Activated B cell treated with CpG ODN at 0.5 μM for 24 hours (primary cell): ENCODE data around the gene PCDHGA1. TPM values are rescaled to one million over a fixed set of nuclear protein-coding genes. Genes with fewer than 3 reads are reported as not detected.

Experiments
- ATAC-seq: fragments of 200-7000 bp; cut with Tn5 transposase; one replicate; pipeline ENCODE4 v1.10.0; 2021; ENCODE audit warnings: low read depth, mild to moderate bottlenecking, moderate library complexity
- CTCF ChIA-PET: fragments of 350-600 bp; sonication (Branson Sonifier 250); formaldehyde crosslinking; loops from one replicate; lab custom pipeline; 2021; ENCODE audit warnings: antibody characterized with exemption; lab: Charles Lee
- POLR2A ChIA-PET: fragments of 350-600 bp; sonication (Branson Sonifier 250); formaldehyde crosslinking; loops from one replicate; lab custom pipeline; 2021; ENCODE audit warnings: antibody characterized with exemption; lab: Charles Lee
- DNase-seq: peaks from one replicate; pipeline ENCODE4 v3.0.0; 2022
- H3K27ac Mint-ChIP-seq: one replicate; pipeline ENCODE4 v1.8.0; 2020; ENCODE audit warnings: mixed read lengths
- H3K27me3 Mint-ChIP-seq: one replicate; pipeline ENCODE4 v1.8.0; 2021; ENCODE audit warnings: mixed read lengths
- H3K36me3 Mint-ChIP-seq: one replicate; pipeline ENCODE4 v1.8.0; 2021; ENCODE audit warnings: low read depth, mixed read lengths
- H3K4me1 Mint-ChIP-seq: one replicate; pipeline ENCODE4 v1.8.0; 2021; ENCODE audit warnings: mixed read lengths
- H3K4me3 Mint-ChIP-seq: one replicate; pipeline ENCODE4 v1.8.0; 2020; ENCODE audit warnings: mild to moderate bottlenecking, mixed read lengths
- H3K9me3 Mint-ChIP-seq: one replicate; pipeline ENCODE4 v1.8.0; 2020; ENCODE audit warnings: mixed read lengths
- intact Hi-C: fragments of 100-400 bp; cut with micrococcal nuclease; formaldehyde crosslinking; loops from one replicate; pipeline ENCODE4 v1.15.1; 2024
- total RNA-seq: library from RNA; stranded (reverse); gene quantifications from 2 replicates; pipeline ENCODE4 v1.2.3, GENCODE V29; 2022
- TF ChIP-seq, protein P1 (sequence below): fragments of 200-600 bp; IDR thresholded peaks from one replicate; pipeline ENCODE4 v1.8.0; 2022; ENCODE audit warnings: antibody characterized with exemption, mild to moderate bottlenecking

PCDHGA1 gene
- total RNA-seq, 1 donor from 2014 or later, result 0.29 TPM

DNA sequence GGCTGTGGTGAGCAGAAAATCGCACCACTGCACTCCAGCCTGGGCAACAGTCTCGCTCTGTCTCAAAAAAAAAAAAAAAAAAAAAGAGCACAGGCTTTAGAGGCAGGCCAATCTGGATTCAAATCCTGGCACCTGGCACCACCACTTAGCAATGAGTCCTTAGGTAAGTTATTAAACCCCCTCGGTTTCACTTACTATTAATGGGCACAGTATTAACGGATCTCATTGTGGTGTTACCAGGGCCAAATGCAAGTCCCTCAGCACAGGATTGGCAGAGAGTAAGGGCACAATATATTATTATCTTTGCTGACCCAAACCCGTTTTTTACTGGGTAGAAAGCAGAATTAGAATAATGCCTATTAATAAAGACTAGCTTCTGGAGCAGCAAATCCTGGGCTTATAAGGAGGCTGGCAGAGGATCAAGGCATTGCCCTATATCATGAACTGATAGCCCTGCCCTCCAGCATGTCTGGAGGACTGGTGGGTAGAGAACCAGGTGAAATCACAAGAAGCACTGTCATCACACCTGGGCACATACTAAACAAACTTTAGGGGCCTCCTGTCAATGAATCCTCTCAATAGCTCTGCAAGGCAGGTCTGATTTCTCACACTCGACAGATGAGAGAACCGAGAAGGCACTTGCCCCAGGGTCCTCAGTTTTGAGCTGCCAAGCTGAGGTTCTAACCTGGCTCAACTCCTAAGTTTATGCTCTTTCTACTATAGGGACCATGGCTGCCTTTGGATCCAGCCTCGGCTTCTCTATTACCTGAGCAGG is 176.3 kb downstream of the PCDHGA1 start:
- intact Hi-C loops, result loop anchor here (1.0 kb wide), 1 partner anchor 14 kb away; no protein-coding TSS in a partner anchor
- H3K4me1 Mint-ChIP-seq, result peaks cover 54% of the 10 kb centered on the region
- no peaks in the 10 kb centered on the region for H3K9me3 Mint-ChIP-seq
- DNase-seq (no peak), ATAC-seq (no peak)
- H3K4me3 Mint-ChIP-seq, result no peak overlapping the region
- TF ChIP-seq, protein P1, sequence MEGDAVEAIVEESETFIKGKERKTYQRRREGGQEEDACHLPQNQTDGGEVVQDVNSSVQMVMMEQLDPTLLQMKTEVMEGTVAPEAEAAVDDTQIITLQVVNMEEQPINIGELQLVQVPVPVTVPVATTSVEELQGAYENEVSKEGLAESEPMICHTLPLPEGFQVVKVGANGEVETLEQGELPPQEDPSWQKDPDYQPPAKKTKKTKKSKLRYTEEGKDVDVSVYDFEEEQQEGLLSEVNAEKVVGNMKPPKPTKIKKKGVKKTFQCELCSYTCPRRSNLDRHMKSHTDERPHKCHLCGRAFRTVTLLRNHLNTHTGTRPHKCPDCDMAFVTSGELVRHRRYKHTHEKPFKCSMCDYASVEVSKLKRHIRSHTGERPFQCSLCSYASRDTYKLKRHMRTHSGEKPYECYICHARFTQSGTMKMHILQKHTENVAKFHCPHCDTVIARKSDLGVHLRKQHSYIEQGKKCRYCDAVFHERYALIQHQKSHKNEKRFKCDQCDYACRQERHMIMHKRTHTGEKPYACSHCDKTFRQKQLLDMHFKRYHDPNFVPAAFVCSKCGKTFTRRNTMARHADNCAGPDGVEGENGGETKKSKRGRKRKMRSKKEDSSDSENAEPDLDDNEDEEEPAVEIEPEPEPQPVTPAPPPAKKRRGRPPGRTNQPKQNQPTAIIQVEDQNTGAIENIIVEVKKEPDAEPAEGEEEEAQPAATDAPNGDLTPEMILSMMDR, result no peak
- POLR2A ChIA-PET, result interaction anchor here (0.7 kb wide), 1 partner anchor 9 kb away, joined by 5 read pairs; no protein-coding TSS in a partner anchor
- H3K27ac Mint-ChIP-seq, result peak overlapping the region; percentile 22
- H3K27me3 Mint-ChIP-seq, result no peaks in the 10 kb centered on the region
- CTCF ChIA-PET, result no interaction called here
- no peaks in the 10 kb centered on the region for H3K36me3 Mint-ChIP-seq

DNA sequence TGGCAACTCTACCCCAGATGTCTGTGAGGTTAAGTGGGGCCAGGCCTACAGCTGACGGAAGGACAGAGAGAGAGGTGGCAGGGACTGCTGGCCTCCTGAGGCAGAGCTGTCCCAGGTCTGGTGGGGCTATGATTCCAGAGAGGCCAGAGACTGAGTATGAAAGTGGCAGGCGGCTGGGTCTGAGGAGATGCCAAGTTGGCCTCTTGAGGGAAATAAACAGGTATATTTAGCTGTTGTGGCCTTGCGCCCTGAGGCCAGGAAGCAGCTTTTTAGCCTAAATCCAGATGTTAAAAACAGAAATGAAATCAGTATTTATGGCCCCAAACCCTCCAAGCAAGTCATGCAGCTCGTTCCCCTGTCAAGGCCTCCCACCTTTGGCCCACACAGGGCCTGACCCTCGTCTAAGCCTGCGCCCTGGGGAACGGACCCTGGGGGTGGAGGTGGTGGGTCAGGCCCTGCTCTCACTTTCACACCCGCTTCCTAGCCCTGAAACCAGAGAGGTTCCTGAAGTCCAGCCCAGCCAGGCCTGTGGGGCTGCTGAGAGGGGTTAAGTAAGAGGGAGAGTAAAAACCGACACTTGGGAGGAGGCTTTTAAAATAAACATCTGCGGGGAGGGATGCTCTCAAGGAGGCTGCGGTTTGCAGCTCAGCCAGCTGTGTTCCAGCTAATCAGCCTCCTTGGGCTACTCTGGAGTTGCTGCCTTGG is 177.2 kb downstream of the PCDHGA1 start:
- no peak for DNase-seq
- Mint-ChIP-seq H3K27ac (peak overlapping the region; percentile 63), H3K4me1 (peaks cover 64% of the 10 kb centered on the region), H3K36me3 (no peaks in the 10 kb centered on the region), H3K9me3 (no peaks in the 10 kb centered on the region), H3K27me3 (no peaks in the 10 kb centered on the region), H3K4me3 (peak overlapping the region; percentile 32)
- ATAC-seq, result no peak
- intact Hi-C loops, result loop anchor here (1.0 kb wide), 1 partner anchor 15 kb away; no protein-coding TSS in a partner anchor
- ChIA-PET CTCF (interaction anchor here (0.9 kb wide), 1 partner anchor 94 kb away, joined by 4 read pairs; the partner anchor contains the start of gene PCDHGA10), POLR2A (interaction anchor here (1.1 to 1.4 kb wide), 2 partner anchors 14 to 17 kb away, joined by 3 read pairs; no protein-coding TSS in a partner anchor)
- TF ChIP-seq, protein P1, result no peak

DNA sequence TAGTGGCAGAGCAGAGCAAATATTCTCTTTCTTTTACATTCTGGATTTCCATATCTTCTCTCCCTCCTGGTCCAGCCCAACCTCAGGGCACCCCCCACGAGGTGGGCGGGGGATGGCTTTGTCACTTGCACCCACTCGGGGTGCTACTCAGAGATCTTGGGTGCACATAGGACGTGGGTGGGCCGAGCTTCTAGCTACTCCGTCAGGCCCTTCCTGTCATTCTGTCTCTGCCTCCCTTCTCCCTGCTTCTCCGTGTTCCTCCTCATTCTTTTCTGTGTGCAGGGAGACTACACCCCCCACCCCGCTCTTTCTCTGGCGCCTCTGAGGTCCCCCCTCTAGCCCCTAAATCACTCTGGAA is 178.1 kb downstream of the PCDHGA1 start:
- ATAC-seq (no peak), DNase-seq (no peak)
- Mint-ChIP-seq H3K36me3 (peaks cover 2% of the 10 kb centered on the region), H3K4me3 (peak overlapping the region; percentile 15), H3K27me3 (no peaks in the 10 kb centered on the region), H3K27ac (no peak overlapping the region), H3K9me3 (no peaks in the 10 kb centered on the region), H3K4me1 (peaks cover 73% of the 10 kb centered on the region)
- ChIA-PET CTCF (interaction anchor here (1.0 kb wide), 1 partner anchor 78 kb away, joined by 4 read pairs; the partner anchor contains the start of gene PCDHGA12), POLR2A (interaction anchor here (0.9 to 1.4 kb wide), 4 partner anchors 15 to 23 kb away, joined by 3 read pairs; no protein-coding TSS in a partner anchor)
- TF ChIP-seq, protein P1, result no peak
- intact Hi-C loops, result no loop called here

DNA sequence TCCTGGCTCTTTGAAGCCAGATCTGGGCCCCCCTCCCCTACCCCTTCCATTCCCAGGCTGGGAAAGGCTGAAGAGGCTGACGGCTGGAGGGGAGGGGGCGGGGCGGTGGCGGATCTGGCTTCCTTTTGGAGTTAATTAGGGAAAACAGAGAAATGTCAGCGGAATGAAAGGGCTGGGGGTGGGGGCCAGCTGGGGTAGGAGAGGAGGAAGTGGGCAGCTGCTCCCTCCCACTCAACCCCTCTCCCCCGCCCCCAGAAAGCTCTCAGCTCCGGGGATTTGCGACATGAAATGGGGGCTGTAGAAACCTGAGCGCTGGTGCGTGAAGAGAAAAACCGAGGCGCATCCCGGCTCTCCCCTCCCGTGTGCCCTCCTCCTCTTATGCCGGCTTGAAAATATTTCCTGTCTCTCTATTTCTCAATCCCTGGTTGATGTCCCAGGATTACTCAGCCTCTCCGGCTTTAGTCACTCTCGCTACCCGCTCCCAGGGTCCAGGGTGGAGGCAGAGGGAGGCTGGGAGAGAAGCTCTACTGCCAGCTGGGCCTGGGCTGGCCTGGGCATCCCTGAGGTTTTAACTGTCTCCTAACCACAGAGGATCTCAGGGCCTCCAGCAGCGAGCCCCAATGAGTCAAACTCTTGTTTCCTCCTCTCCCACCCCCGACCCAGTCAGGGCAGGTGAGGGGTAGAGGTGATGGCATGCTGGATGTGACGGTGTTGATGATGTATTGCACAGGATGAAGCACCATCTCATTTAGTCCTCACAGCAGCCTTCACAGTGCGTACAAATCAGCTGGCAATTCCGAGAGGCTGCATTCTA is 178.7 kb downstream of the PCDHGA1 start:
- Mint-ChIP-seq H3K9me3 (no peaks in the 10 kb centered on the region), H3K4me3 (peak overlapping the region; percentile 66), H3K27ac (peak overlapping the region; percentile 50), H3K27me3 (no peaks in the 10 kb centered on the region), H3K4me1 (peaks cover 74% of the 10 kb centered on the region), H3K36me3 (peaks cover 4% of the 10 kb centered on the region)
- DNase-seq (no peak), ATAC-seq (no peak)
- POLR2A ChIA-PET, result interaction anchor here (0.7 to 1.0 kb wide), 4 partner anchors 13 to 188 kb away, joined by 3 to 4 read pairs (median 3); partner anchors contain the start of gene TAF7
- CTCF ChIA-PET, result interaction anchor here (1.0 to 1.5 kb wide), 2 partner anchors 14 to 79 kb away, joined by 3 to 4 read pairs; partner anchors contain the start of gene PCDHGA12
- intact Hi-C loops, result no loop called here
- TF ChIP-seq, protein P1, result no peak
